ENCODE measurements around the gene DTNBP1. TPM values are rescaled to one million over a fixed set of nuclear protein-coding genes. Genes with fewer than 3 reads are reported as not detected.

Gene DTNBP1
- total RNA-seq, 2 donors from 2014 or later = 9.0 to 14.1 TPM

DNA sequence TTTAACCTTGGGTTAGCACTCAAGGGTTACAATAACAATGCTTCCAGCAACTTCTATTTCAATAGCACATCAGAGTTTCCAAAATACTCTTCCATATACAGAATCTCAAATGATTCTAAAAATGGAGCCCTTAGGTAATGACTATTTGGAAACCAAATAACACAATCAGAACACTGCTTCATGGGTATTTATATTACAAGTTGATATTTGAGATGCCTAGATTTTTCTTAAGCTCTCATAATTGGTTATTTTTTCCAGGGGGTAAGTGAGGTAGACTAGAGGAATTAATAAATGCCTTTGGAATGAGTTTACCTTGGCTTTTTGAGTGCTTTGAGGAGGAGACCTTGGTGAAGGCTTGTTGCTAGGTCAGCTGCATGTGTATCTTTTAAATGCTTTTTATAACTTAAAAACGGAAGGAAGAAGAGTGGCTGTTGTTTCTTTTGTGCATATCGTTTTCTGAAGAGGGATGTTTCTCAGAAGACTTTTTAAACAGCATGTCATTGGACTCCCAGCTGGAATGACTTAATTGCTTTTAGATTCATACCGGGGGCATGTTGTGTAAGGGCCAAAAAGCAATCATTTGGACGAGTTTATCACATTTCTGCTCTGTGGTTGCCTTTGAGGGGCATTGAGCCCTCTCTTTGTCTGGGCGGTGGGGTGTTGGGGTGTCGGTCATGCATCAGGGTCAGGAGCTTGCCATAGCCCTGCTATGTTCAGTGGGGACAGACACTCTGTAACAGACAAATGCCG, 186.0 kb downstream of the DTNBP1 start:
- no peak for DNase-seq (ENCODE audit: low spot score)
- intact Hi-C loops (cut with DNase I) = no loop called here
- 48% methylated on average over 7 of the region's 7 CpGs for WGBS
- Histone ChIP-seq H3K27me3 (replicated peaks; ENCODE audit: insufficient read depth) (no peaks in the 10 kb centered on the region), H3K9me3 (no peaks in the 10 kb centered on the region), H3K4me3 (no peak overlapping the region), H3K4me1 (replicated peaks) (no peaks in the 10 kb centered on the region), H3K27ac (peak overlapping the region in 1 of 2 donors; percentile 40), H3K36me3 (no peaks in the 10 kb centered on the region)
- TF ChIP-seq POLR2AphosphoS5 (IDR thresholded peaks at IDR 0.05) = no peak
- TF ChIP-seq, protein P1, sequence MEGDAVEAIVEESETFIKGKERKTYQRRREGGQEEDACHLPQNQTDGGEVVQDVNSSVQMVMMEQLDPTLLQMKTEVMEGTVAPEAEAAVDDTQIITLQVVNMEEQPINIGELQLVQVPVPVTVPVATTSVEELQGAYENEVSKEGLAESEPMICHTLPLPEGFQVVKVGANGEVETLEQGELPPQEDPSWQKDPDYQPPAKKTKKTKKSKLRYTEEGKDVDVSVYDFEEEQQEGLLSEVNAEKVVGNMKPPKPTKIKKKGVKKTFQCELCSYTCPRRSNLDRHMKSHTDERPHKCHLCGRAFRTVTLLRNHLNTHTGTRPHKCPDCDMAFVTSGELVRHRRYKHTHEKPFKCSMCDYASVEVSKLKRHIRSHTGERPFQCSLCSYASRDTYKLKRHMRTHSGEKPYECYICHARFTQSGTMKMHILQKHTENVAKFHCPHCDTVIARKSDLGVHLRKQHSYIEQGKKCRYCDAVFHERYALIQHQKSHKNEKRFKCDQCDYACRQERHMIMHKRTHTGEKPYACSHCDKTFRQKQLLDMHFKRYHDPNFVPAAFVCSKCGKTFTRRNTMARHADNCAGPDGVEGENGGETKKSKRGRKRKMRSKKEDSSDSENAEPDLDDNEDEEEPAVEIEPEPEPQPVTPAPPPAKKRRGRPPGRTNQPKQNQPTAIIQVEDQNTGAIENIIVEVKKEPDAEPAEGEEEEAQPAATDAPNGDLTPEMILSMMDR (IDR thresholded peaks at IDR 0.05) = no peak
- TF ChIP-seq POLR2A (IDR thresholded peaks at IDR 0.05) = no peak

- WGBS = 83% methylated on average over 4 of the region's 4 CpGs
- no peaks in the 10 kb centered on the region for H3K27me3 ChIP-seq (replicated peaks; ENCODE audit: insufficient read depth)
- intact Hi-C loops (cut with DNase I) = no loop called here
- no peak for DNase-seq (ENCODE audit: low spot score)
- peak overlapping the region in 1 of 2 donors; percentile 40 for H3K27ac ChIP-seq
- no peak overlapping the region for H3K4me3 ChIP-seq
- H3K36me3 ChIP-seq = no peaks in the 10 kb centered on the region
- no peaks in the 10 kb centered on the region for H3K9me3 ChIP-seq
- TF ChIP-seq, protein P1 (IDR thresholded peaks at IDR 0.05) = no peak
- no peaks in the 10 kb centered on the region for H3K4me1 ChIP-seq (replicated peaks)
Measured at GRCh38 chr6:15475872-15476271, 187.0 kb downstream of the DTNBP1 start.

DNA sequence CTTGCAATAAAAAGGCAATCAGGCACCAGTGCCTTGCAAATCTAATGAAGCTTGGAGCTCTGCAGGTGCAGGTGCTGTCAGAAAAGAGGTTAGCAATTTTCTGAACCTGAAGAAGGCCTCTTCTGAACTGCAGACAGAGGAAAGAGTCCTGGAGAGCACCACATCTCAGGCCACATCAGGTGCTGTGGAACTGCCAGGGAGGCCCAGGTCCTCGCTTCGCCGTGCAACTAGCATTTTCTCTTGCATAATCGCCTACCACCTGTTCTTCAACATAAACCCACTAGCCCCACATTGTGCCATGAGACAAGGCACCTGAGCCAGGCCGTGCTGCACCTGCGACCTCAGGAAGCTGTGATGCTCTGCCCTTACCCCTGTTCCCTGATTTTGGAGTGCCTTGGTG, 187.6 kb downstream of the DTNBP1 start:
- Histone ChIP-seq H3K4me1 (replicated peaks) (no peaks in the 10 kb centered on the region), H3K4me3 (no peak overlapping the region), H3K27ac (no peak overlapping the region), H3K36me3 (no peaks in the 10 kb centered on the region), H3K9me3 (no peaks in the 10 kb centered on the region), H3K27me3 (replicated peaks; ENCODE audit: insufficient read depth) (no peaks in the 10 kb centered on the region)
- intact Hi-C loops (cut with DNase I) = no loop called here
- no peak for DNase-seq (ENCODE audit: low spot score)
- 85% methylated on average over 6 of the region's 6 CpGs for WGBS
- no peak for TF ChIP-seq POLR2AphosphoS5 (IDR thresholded peaks at IDR 0.05)
- no peak for TF ChIP-seq POLR2A (IDR thresholded peaks at IDR 0.05)
- TF ChIP-seq, protein P1 (IDR thresholded peaks at IDR 0.05) = no peak

DNA sequence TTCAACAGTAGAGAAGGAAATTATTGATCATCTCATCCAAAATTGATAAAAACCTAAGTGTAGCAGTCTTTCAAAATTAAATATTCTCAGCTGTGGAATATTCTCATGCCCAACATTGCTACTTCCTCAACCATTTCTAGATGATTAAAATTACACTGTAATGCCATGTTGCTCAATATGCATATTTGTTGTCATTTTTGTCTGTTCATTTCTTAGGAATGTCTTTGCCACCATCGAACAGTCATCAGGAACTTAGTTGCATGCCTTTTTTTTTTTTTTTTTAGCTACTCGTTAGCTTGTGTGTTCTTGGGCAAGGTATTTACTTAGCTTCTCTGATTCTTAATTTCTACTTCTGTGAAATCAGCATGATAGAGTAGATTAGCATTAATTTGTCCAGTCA, 188.6 kb downstream of the DTNBP1 start:
- H3K4me1 ChIP-seq (replicated peaks) = no peaks in the 10 kb centered on the region
- H3K36me3 ChIP-seq = no peaks in the 10 kb centered on the region
- peak overlapping the region in 1 of 2 donors; percentile 9 for H3K27ac ChIP-seq
- DNase-seq (ENCODE audit: low spot score) = no peak
- intact Hi-C loops (cut with DNase I) = no loop called here
- 75% methylated on average over 2 of the region's 2 CpGs for WGBS
- H3K4me3 ChIP-seq = no peak overlapping the region
- H3K9me3 ChIP-seq = no peaks in the 10 kb centered on the region
- H3K27me3 ChIP-seq (replicated peaks; ENCODE audit: insufficient read depth) = no peaks in the 10 kb centered on the region
- TF ChIP-seq, protein P1 (IDR thresholded peaks at IDR 0.05) = no peak
- TF ChIP-seq POLR2AphosphoS5 (IDR thresholded peaks at IDR 0.05) (no peak), POLR2A (IDR thresholded peaks at IDR 0.05) (no peak)

DNA sequence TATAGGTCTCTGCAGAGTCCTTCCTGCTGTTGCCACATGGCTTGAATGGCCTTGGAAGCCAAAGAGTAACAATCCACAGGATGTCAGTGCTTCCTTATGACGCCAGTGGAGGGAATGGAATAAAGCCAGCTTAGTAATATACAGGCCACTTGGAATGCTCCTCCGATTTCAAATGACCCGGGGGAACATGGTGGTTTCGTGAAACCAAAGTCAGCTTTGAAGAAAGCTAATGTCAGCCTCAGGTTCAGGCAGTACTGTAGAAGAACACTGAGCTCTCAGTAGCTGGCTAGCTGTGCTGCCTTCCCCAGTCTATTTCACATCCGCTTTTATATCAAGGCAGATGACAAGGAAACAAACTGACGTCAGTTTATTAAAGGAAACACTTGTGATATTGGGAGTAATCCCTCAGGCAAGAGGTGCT, 189.1 kb downstream of the DTNBP1 start:
- Histone ChIP-seq H3K27me3 (replicated peaks; ENCODE audit: insufficient read depth) (no peaks in the 10 kb centered on the region), H3K9me3 (no peaks in the 10 kb centered on the region), H3K27ac (peak overlapping the region; percentile 6 to 9), H3K4me3 (no peak overlapping the region), H3K4me1 (replicated peaks) (no peaks in the 10 kb centered on the region), H3K36me3 (no peaks in the 10 kb centered on the region)
- intact Hi-C loops (cut with DNase I) = no loop called here
- no peak for DNase-seq (ENCODE audit: low spot score)
- 48% methylated on average over 6 of the region's 6 CpGs for WGBS
- TF ChIP-seq, protein P1 (IDR thresholded peaks at IDR 0.05) = no peak
- TF ChIP-seq POLR2A (IDR thresholded peaks at IDR 0.05) = no peak
- TF ChIP-seq POLR2AphosphoS5 (IDR thresholded peaks at IDR 0.05) = no peak

Measured in prostate gland (tissue), 2 donors.